Activated CD4-positive, CD25-positive, alpha-beta regulatory T cell treated with anti-CD3 and anti-CD28 coated beads, Interleukin-2, amount 50 U/mL, for 24 hours (primary cell): ENCODE data around the gene TBC1D12.
"Not testable (repeated sequence)": the region's sequence is repeated elsewhere in the genome, so short reads cannot be mapped to it uniquely, and the experiment has no call there.

ENCODE experiments used
- ATAC-seq, 2 donors: fragments of 150-1000 bp; cut with Tn5 transposase; one replicate each; pipeline ENCODE4 v1.10.0; 2021; ENCODE audit warnings: mild to moderate bottlenecking in 1 of 2, moderate library complexity in 1 of 2

TBC1D12 gene

GRCh38 chr10:94459385-94459784, 57.0 kb downstream of the TBC1D12 start:
- no peak for ATAC-seq

- ATAC-seq: no peak
Measured at GRCh38 chr10:94461503-94461902, 59.2 kb downstream of the TBC1D12 start.

- ATAC-seq: no peak
Measured at GRCh38 chr10:94462130-94462529, 59.8 kb downstream of the TBC1D12 start.

- ATAC-seq: no peak
Measured at GRCh38 chr10:94465684-94466083, 63.3 kb downstream of the TBC1D12 start.

GRCh38 chr10:94481410-94481809, 79.1 kb downstream of the TBC1D12 start:
- ATAC-seq: no peak

- ATAC-seq: no peak
Measured at GRCh38 chr10:94483970-94484369, 81.6 kb downstream of the TBC1D12 start.

- no peak for ATAC-seq
Measured at GRCh38 chr10:94485094-94485493, 82.8 kb downstream of the TBC1D12 start.

GRCh38 chr10:94487575-94487974, 85.2 kb downstream of the TBC1D12 start:
- ATAC-seq: no peak

- no peak for ATAC-seq
Measured at GRCh38 chr10:94489107-94489506, 86.8 kb downstream of the TBC1D12 start.

- ATAC-seq: no peak
Measured at GRCh38 chr10:94489976-94490788, 87.8 kb downstream of the TBC1D12 start.

- no peak for ATAC-seq
Measured at GRCh38 chr10:94490789-94491039, 88.4 kb downstream of the TBC1D12 start.

GRCh38 chr10:94493463-94493862, 91.1 kb downstream of the TBC1D12 start:
- ATAC-seq: no peak

- no peak for ATAC-seq
Measured at GRCh38 chr10:94496010-94496409, 93.7 kb downstream of the TBC1D12 start.

GRCh38 chr10:94496646-94497045, 94.3 kb downstream of the TBC1D12 start:
- ATAC-seq: no peak

- ATAC-seq: no peak
Measured at GRCh38 chr10:94500063-94500462, 97.7 kb downstream of the TBC1D12 start.

- ATAC-seq: no peak
Measured at GRCh38 chr10:94521276-94522250, 119.2 kb downstream of the TBC1D12 start.

GRCh38 chr10:94524146-94524545, 121.8 kb downstream of the TBC1D12 start:
- no peak for ATAC-seq

- ATAC-seq: no peak
Measured at GRCh38 chr10:94524711-94525110, 122.4 kb downstream of the TBC1D12 start.

- ATAC-seq: not testable (repeated sequence)
Measured at GRCh38 chr10:94531550-94531949, 129.2 kb downstream of the TBC1D12 start.

GRCh38 chr10:94533027-94533426, 130.7 kb downstream of the TBC1D12 start:
- no peak for ATAC-seq

GRCh38 chr10:94542282-94542681, 139.9 kb downstream of the TBC1D12 start:
- ATAC-seq: not testable (repeated sequence)

- peak; percentile 73 to 77 for ATAC-seq
Measured at GRCh38 chr10:94545391-94546048, 143.2 kb downstream of the TBC1D12 start, which contains the start of gene HELLS. Gene HELLS (plus strand): TSS chr10:94545788. CDS start chr10:94545922, 134 bp downstream.
